H9 (cell line): ENCODE data around the gene FAXDC2. TPM values are rescaled to one million over a fixed set of nuclear protein-coding genes. Genes with fewer than 3 reads are reported as not detected.

Source experiments
- DNase-seq: peaks from one replicate; pipeline ENCODE4 v3.0.0-alpha.2; 2017
- H2AFZ ChIP-seq: one replicate; pipeline ENCODE4 v1.6.1; 2013; ENCODE audit warnings: mild to moderate bottlenecking, low read length, control low read depth, moderate library complexity
- H2AK5ac ChIP-seq: 2 replicates; pipeline ENCODE4 v1.6.1; 2013; ENCODE audit warnings: low read length, control low read depth, mixed read lengths; ENCODE audit not compliant: insufficient read length
- H2BK120ac ChIP-seq: one replicate; pipeline ENCODE4 v1.6.1; 2013; ENCODE audit warnings: low read depth, mild to moderate bottlenecking, low read length, control low read depth, inconsistent platforms; ENCODE audit not compliant: poor library complexity, severe bottlenecking
- H2BK12ac ChIP-seq: 2 replicates; pipeline ENCODE4 v1.6.1; 2013; ENCODE audit warnings: low read length, control low read depth, mixed read lengths, low read depth; ENCODE audit not compliant: insufficient read length
- H2BK15ac ChIP-seq: 2 replicates; pipeline ENCODE4 v1.6.1; 2013; ENCODE audit warnings: low read depth, low read length, control low read depth
- H2BK20ac ChIP-seq: one replicate; pipeline ENCODE4 v1.6.1; 2013; ENCODE audit warnings: low read depth, mild to moderate bottlenecking, low read length, control low read depth, inconsistent platforms; ENCODE audit not compliant: poor library complexity, severe bottlenecking
- H2BK5ac ChIP-seq: 2 replicates; pipeline ENCODE4 v1.6.1; 2013; ENCODE audit warnings: low read length, control low read depth, mixed read lengths; ENCODE audit not compliant: insufficient read length
- H3K14ac ChIP-seq: 2 replicates; pipeline ENCODE4 v1.6.1; 2013; ENCODE audit warnings: low read length, control low read depth; ENCODE audit not compliant: insufficient read depth
- H3K18ac ChIP-seq: 2 replicates; pipeline ENCODE4 v1.6.1; 2013; ENCODE audit warnings: low read depth, mild to moderate bottlenecking, mixed read lengths, low read length, control low read depth; ENCODE audit not compliant: insufficient read length
- H3K23ac ChIP-seq: 2 replicates; pipeline ENCODE4 v1.6.1; 2013; ENCODE audit warnings: low read length, control low read depth, mixed read lengths, low read depth; ENCODE audit not compliant: insufficient read length
- H3K23me2 ChIP-seq: 2 replicates; pipeline ENCODE4 v1.6.1; 2013; ENCODE audit warnings: low read depth, mild to moderate bottlenecking, mixed read lengths, low read length, control low read depth; ENCODE audit not compliant: insufficient read length, poor library complexity, severe bottlenecking
- H3K27ac ChIP-seq: 2 replicates; pipeline ENCODE4 v1.5.1; 2013; ENCODE audit warnings: low read length, control low read depth, mixed read lengths, low read depth; ENCODE audit not compliant: insufficient read length
- H3K27me3 ChIP-seq: 2 replicates; pipeline ENCODE4 v1.6.1; 2013; ENCODE audit warnings: low read length, control low read depth, inconsistent platforms; ENCODE audit not compliant: insufficient read depth
- H3K4ac ChIP-seq: 2 replicates; pipeline ENCODE4 v1.6.1; 2013; ENCODE audit warnings: low read depth, mild to moderate bottlenecking, control low read depth, inconsistent platforms, low read length, moderate library complexity
- H3K4me1 ChIP-seq: 2 replicates; pipeline ENCODE4 v1.6.1; 2013; ENCODE audit warnings: low read length, control low read depth, inconsistent platforms; ENCODE audit not compliant: insufficient read depth
- H3K4me2 ChIP-seq: 2 replicates; pipeline ENCODE4 v1.6.1; 2013; ENCODE audit warnings: low read length, control low read depth, mixed read lengths; ENCODE audit not compliant: insufficient read length, insufficient read depth
- H3K56ac ChIP-seq: 2 replicates; pipeline ENCODE4 v1.6.1; 2013; ENCODE audit warnings: low read depth, mild to moderate bottlenecking, mixed read lengths, low read length, control low read depth; ENCODE audit not compliant: insufficient read length
- H3K79me1 ChIP-seq: 2 replicates; pipeline ENCODE4 v1.6.1; 2013; ENCODE audit warnings: low read depth, mild to moderate bottlenecking, moderate library complexity, low read length, control low read depth, inconsistent platforms; ENCODE audit not compliant: insufficient read depth, poor library complexity, severe bottlenecking
- H3K79me2 ChIP-seq: 2 replicates; pipeline ENCODE4 v1.6.1; 2013; ENCODE audit warnings: low read length, control low read depth, inconsistent platforms; ENCODE audit not compliant: insufficient read depth
- H3K9ac ChIP-seq: 2 replicates; pipeline ENCODE4 v1.6.1; 2013; ENCODE audit warnings: low read length, control low read depth, mixed read lengths; ENCODE audit not compliant: insufficient read length; ENCODE audit errors: extremely low read depth
- H3K9me3 ChIP-seq: one replicate; pipeline ENCODE4 v1.6.1; 2013; ENCODE audit warnings: low read depth, low read length, inconsistent platforms; ENCODE audit not compliant: control insufficient read depth
- H3T11ph ChIP-seq: one replicate; pipeline ENCODE4 v1.6.1; 2013; ENCODE audit warnings: mild to moderate bottlenecking, low read length, control low read depth, inconsistent platforms
- H4K20me1 ChIP-seq: one replicate; pipeline ENCODE4 v1.6.1; 2013; ENCODE audit not compliant: control insufficient read depth, insufficient read length, insufficient read depth
- H4K5ac ChIP-seq: 2 replicates; pipeline ENCODE4 v1.6.1; 2013; ENCODE audit warnings: low read depth, mild to moderate bottlenecking, mixed read lengths, low read length, control low read depth; ENCODE audit not compliant: insufficient read length
- H4K8ac ChIP-seq: replicated peaks from 2 replicates; pipeline ENCODE4 v1.6.1; 2013; ENCODE audit warnings: low read length, control low read depth, mixed read lengths, low read depth; ENCODE audit not compliant: insufficient read length
- H4K91ac ChIP-seq: 2 replicates; pipeline ENCODE4 v1.6.1; 2013; ENCODE audit warnings: low read depth, mild to moderate bottlenecking, moderate library complexity, mixed read lengths, low read length, control low read depth; ENCODE audit not compliant: insufficient read length
- H3K27ac Mint-ChIP-seq, 3 experiments: 2 replicates in 2 of 3; 3 replicates in 1 of 3; pipeline ENCODE4 v1.8.0; 2020 to 2021; ENCODE audit warnings: mixed read lengths in 3 of 3, mild to moderate bottlenecking in 1 of 3, moderate library complexity in 1 of 3
- H3K27me3 Mint-ChIP-seq: 2 replicates; pipeline ENCODE4 v1.8.0; 2021; ENCODE audit warnings: low read depth, mild to moderate bottlenecking, moderate library complexity, mixed read lengths
- H3K36me3 Mint-ChIP-seq, 3 experiments: 2 replicates in 2 of 3; 3 replicates in 1 of 3; pipeline ENCODE4 v1.8.0; 2020 to 2021; ENCODE audit warnings: low read depth in 3 of 3, mixed read lengths in 3 of 3; ENCODE audit not compliant: insufficient read depth in 1 of 3
- H3K4me1 Mint-ChIP-seq, 2 experiments: 2 replicates each; pipeline ENCODE4 v1.8.0; 2020; ENCODE audit warnings: mixed read lengths in 2 of 2
- H3K4me3 Mint-ChIP-seq, 2 experiments: 2 replicates in 1 of 2; 3 replicates in 1 of 2; pipeline ENCODE4 v1.8.0; 2020 to 2021; ENCODE audit warnings: mild to moderate bottlenecking in 2 of 2, mixed read lengths in 2 of 2, moderate library complexity in 1 of 2
- H3K9me3 Mint-ChIP-seq, 2 experiments: 2 replicates in 1 of 2; 3 replicates in 1 of 2; pipeline ENCODE4 v1.8.0; 2020; ENCODE audit warnings: mild to moderate bottlenecking in 2 of 2, mixed read lengths in 2 of 2, moderate library complexity in 1 of 2
- CTCF ChIP-seq: fragments of 200-600 bp; sonication (generic); conservative IDR thresholded peaks from 3 replicates; pipeline ENCODE4 v1.8.0; 2021; ENCODE audit warnings: antibody characterized with exemption, mild to moderate bottlenecking
- WGBS: extraction: QIAGEN DNeasy Blood & Tissue Kit; methylation state at CpG from one replicate; pipeline ENCODE4 v1.1.7; 2013; ENCODE audit warnings: missing lambda C conversion rate, low lambda C conversion rate, mixed read lengths; ENCODE audit not compliant: insufficient read length; ENCODE audit errors: extremely low coverage; 5-methylcytosine and 5-hydroxymethylcytosine counted together
- total RNA-seq: library from RNA; stranded (reverse); gene quantifications from 2 replicates; pipeline ENCODE4 v1.2.1, GENCODE V29; 2021

The FAXDC2 gene
- total RNA-seq, 1 experiment from 2014 or later: 3.0 TPM

DNA sequence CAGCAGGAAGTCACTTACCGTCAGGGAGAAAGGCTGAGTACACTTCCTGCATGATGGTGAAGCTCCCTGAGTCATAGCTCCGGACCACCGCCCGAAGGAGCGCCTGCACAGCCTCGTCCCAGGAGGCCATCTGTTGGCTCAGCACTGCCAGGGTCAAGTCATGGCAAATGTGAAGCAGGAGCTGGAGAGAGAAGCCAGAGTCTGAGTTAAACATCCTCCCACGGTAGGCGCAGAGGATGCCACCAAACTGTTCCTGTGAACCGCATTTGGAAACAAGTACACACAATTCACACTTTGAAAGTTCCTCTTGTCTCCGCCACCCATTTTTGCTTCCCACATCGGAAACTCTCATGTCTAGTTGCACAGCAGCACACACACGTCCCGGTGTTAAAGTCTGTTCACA is 42.0 kb upstream of the FAXDC2 start:
- WGBS: no CpG with 5 or more reads among the region's 13 CpGs

More for the DNA sequence above, 42.0 kb upstream of the FAXDC2 start:
- no peak overlapping the region for H2BK5ac ChIP-seq
- no peak overlapping the region for H3K56ac ChIP-seq
- H3K79me1 ChIP-seq: no peaks in the 10 kb centered on the region
- no peaks in the 10 kb centered on the region for H3K23me2 ChIP-seq
- no peak overlapping the region for H2BK12ac ChIP-seq
- DNase-seq: no peak
- no peak overlapping the region for H3K4me3 Mint-ChIP-seq
- H4K91ac ChIP-seq: no peak overlapping the region
- no peaks in the 10 kb centered on the region for H3K27me3 Mint-ChIP-seq
- no peak overlapping the region for H3K4me2 ChIP-seq
- no peak overlapping the region for H3T11ph ChIP-seq
- H3K18ac ChIP-seq: no peak overlapping the region
- no peak overlapping the region for H3K27ac ChIP-seq
- no peak overlapping the region for H3K23ac ChIP-seq
- H2BK15ac ChIP-seq: no peak overlapping the region
- no peaks in the 10 kb centered on the region for H3K9me3 Mint-ChIP-seq
- H4K20me1 ChIP-seq: no peaks in the 10 kb centered on the region
- no peak overlapping the region for H4K5ac ChIP-seq
- H2AK5ac ChIP-seq: no peak overlapping the region
- peaks cover 63 to 93% (median 83%) of the 10 kb centered on the region in 3 experiments for H3K36me3 Mint-ChIP-seq
- H3K4me1 Mint-ChIP-seq: no peaks in the 10 kb centered on the region
- H3K4me1 ChIP-seq: no peaks in the 10 kb centered on the region
- TF ChIP-seq CTCF: no peak
- H3K79me2 ChIP-seq: no peaks in the 10 kb centered on the region
- no peaks in the 10 kb centered on the region for H3K9me3 ChIP-seq
- no peak overlapping the region for H4K8ac ChIP-seq
- no peak overlapping the region for H2BK20ac ChIP-seq
- H3K14ac ChIP-seq: no peak overlapping the region
- no peak overlapping the region for H3K4ac ChIP-seq
- H3K27me3 ChIP-seq: no peaks in the 10 kb centered on the region
- H3K27ac Mint-ChIP-seq: no peak overlapping the region
- H2BK120ac ChIP-seq: no peak overlapping the region
- no peak overlapping the region for H3K9ac ChIP-seq
- H2AFZ ChIP-seq: no peak overlapping the region
